ENCODE measurements around the gene GHRH. TPM values are rescaled to one million over a fixed set of nuclear protein-coding genes. Genes with fewer than 3 reads are reported as not detected.

The GHRH gene
- total RNA-seq, 1 donor from 2014 or later = not detected

GRCh38 chr20:37243076-37243936, 18.3 kb downstream of the GHRH start:
- H3K36me3 Mint-ChIP-seq (ENCODE audit: insufficient read depth) = peaks cover 25% of the 10 kb centered on the region
- no peak for DNase-seq (ENCODE audit: low spot score, unreplicated experiment)
- H3K4me1 Mint-ChIP-seq (ENCODE audit: low read depth) = no peaks in the 10 kb centered on the region
- TF ChIP-seq CTCF (IDR thresholded peaks at IDR 0.05; ENCODE audit: unreplicated experiment) = no peak
- H3K27me3 Mint-ChIP-seq = no peaks in the 10 kb centered on the region
- H3K9me3 Mint-ChIP-seq (ENCODE audit: low read depth) = no peaks in the 10 kb centered on the region
- no peak overlapping the region for H3K4me3 Mint-ChIP-seq (ENCODE audit: low read depth)
- peak overlapping the region; percentile 62 for H3K27ac Mint-ChIP-seq

GRCh38 chr20:37242503-37242902, 19.1 kb downstream of the GHRH start:
- Mint-ChIP-seq H3K27ac (no peak overlapping the region), H3K9me3 (ENCODE audit: low read depth) (no peaks in the 10 kb centered on the region), H3K27me3 (no peaks in the 10 kb centered on the region), H3K4me1 (ENCODE audit: low read depth) (no peaks in the 10 kb centered on the region), H3K36me3 (ENCODE audit: insufficient read depth) (peaks cover 26% of the 10 kb centered on the region), H3K4me3 (ENCODE audit: low read depth) (no peak overlapping the region)
- no peak for DNase-seq (ENCODE audit: low spot score, unreplicated experiment)
- no peak for TF ChIP-seq CTCF (IDR thresholded peaks at IDR 0.05; ENCODE audit: unreplicated experiment)

GRCh38 chr20:37240337-37241067, 21.1 kb downstream of the GHRH start:
- Mint-ChIP-seq H3K27ac (peak overlapping the region; percentile 36), H3K36me3 (ENCODE audit: insufficient read depth) (peaks cover 37% of the 10 kb centered on the region), H3K4me1 (ENCODE audit: low read depth) (no peaks in the 10 kb centered on the region), H3K27me3 (no peaks in the 10 kb centered on the region), H3K4me3 (ENCODE audit: low read depth) (no peak overlapping the region), H3K9me3 (ENCODE audit: low read depth) (no peaks in the 10 kb centered on the region)
- TF ChIP-seq CTCF (IDR thresholded peaks at IDR 0.05; ENCODE audit: unreplicated experiment) = no peak
- DNase-seq (ENCODE audit: low spot score, unreplicated experiment) = no peak

- Mint-ChIP-seq H3K9me3 (ENCODE audit: low read depth) (no peaks in the 10 kb centered on the region), H3K27me3 (no peaks in the 10 kb centered on the region), H3K4me3 (ENCODE audit: low read depth) (no peak overlapping the region), H3K36me3 (ENCODE audit: insufficient read depth) (peaks cover 37% of the 10 kb centered on the region), H3K4me1 (ENCODE audit: low read depth) (no peaks in the 10 kb centered on the region), H3K27ac (no peak overlapping the region)
- no peak for TF ChIP-seq CTCF (IDR thresholded peaks at IDR 0.05; ENCODE audit: unreplicated experiment)
- DNase-seq (ENCODE audit: low spot score, unreplicated experiment) = no peak
Measured at GRCh38 chr20:37238935-37239451, 22.6 kb downstream of the GHRH start.

GRCh38 chr20:37238426-37238825, 23.2 kb downstream of the GHRH start:
- no peaks in the 10 kb centered on the region for H3K4me1 Mint-ChIP-seq (ENCODE audit: low read depth)
- H3K27ac Mint-ChIP-seq = no peak overlapping the region
- no peak for DNase-seq (ENCODE audit: low spot score, unreplicated experiment)
- H3K4me3 Mint-ChIP-seq (ENCODE audit: low read depth) = no peak overlapping the region
- no peaks in the 10 kb centered on the region for H3K27me3 Mint-ChIP-seq
- H3K36me3 Mint-ChIP-seq (ENCODE audit: insufficient read depth) = peaks cover 32% of the 10 kb centered on the region
- no peaks in the 10 kb centered on the region for H3K9me3 Mint-ChIP-seq (ENCODE audit: low read depth)
- TF ChIP-seq CTCF (IDR thresholded peaks at IDR 0.05; ENCODE audit: unreplicated experiment) = no peak

Measured in progenitor cell of endocrine pancreas (in vitro differentiated cells).